HEK293 (cell line): ENCODE results near the gene LIX1L.

Experiments
- KLF7 ChIP-seq: fragments of 450-650 bp; formaldehyde crosslinking; IDR thresholded peaks from 2 replicates; pipeline ENCODE4 v1.5.1; 2016; ENCODE audit warnings: missing biosample characterization, missing genetic modification characterization, borderline replicate concordance
- PRDM2 ChIP-seq: fragments of 450-650 bp; formaldehyde crosslinking; IDR thresholded peaks from 2 replicates; pipeline ENCODE4 v1.5.1; 2016; ENCODE audit warnings: missing biosample characterization, missing genetic modification characterization, borderline replicate concordance
- SCRT1 ChIP-seq: fragments of 450-650 bp; formaldehyde crosslinking; IDR thresholded peaks from 2 replicates; pipeline ENCODE4 v1.5.1; 2016; ENCODE audit warnings: missing biosample characterization, missing genetic modification characterization, borderline replicate concordance
- YY1 ChIP-seq: fragments of 450-650 bp; formaldehyde crosslinking; IDR thresholded peaks from 2 replicates; pipeline ENCODE4 v1.5.1; 2018; ENCODE audit warnings: missing biosample characterization, missing genetic modification characterization
- ZBTB17 ChIP-seq: fragments of 450-650 bp; formaldehyde crosslinking; IDR thresholded peaks from 2 replicates; pipeline ENCODE4 v1.5.1; 2016; ENCODE audit warnings: missing biosample characterization, missing genetic modification characterization
- ZBTB20 ChIP-seq: fragments of 450-650 bp; formaldehyde crosslinking; IDR thresholded peaks from 2 replicates; pipeline ENCODE4 v1.5.1; 2016; ENCODE audit warnings: missing biosample characterization, missing genetic modification characterization
- ZBTB7A ChIP-seq: fragments of 450-650 bp; formaldehyde crosslinking; IDR thresholded peaks from 2 replicates; pipeline ENCODE4 v1.5.1; 2016; ENCODE audit warnings: low read depth, missing biosample characterization, missing genetic modification characterization
- ZIC2 ChIP-seq: fragments of 450-650 bp; formaldehyde crosslinking; IDR thresholded peaks from 2 replicates; pipeline ENCODE4 v1.5.1; 2016; ENCODE audit warnings: missing biosample characterization, missing genetic modification characterization
- ZNF112 ChIP-seq: fragments of 450-650 bp; formaldehyde crosslinking; IDR thresholded peaks from 2 replicates; pipeline ENCODE4 v1.5.0; 2017; ENCODE audit warnings: missing biosample characterization, missing genetic modification characterization
- ZNF132 ChIP-seq: fragments of 450-650 bp; formaldehyde crosslinking; IDR thresholded peaks from 2 replicates; pipeline ENCODE4 v1.5.1; 2017; ENCODE audit warnings: missing biosample characterization, missing genetic modification characterization, borderline replicate concordance
- ZNF133 ChIP-seq: fragments of 450-650 bp; formaldehyde crosslinking; IDR thresholded peaks from 2 replicates; pipeline ENCODE4 v1.5.1; 2016; ENCODE audit warnings: missing biosample characterization, missing genetic modification characterization
- ZNF202 ChIP-seq: fragments of 450-650 bp; formaldehyde crosslinking; IDR thresholded peaks from 2 replicates; pipeline ENCODE4 v1.5.1; 2016; ENCODE audit warnings: missing biosample characterization, missing genetic modification characterization, borderline replicate concordance
- ZNF239 ChIP-seq: fragments of 450-650 bp; formaldehyde crosslinking; IDR thresholded peaks from 2 replicates; pipeline ENCODE4 v1.5.1; 2016; ENCODE audit warnings: missing biosample characterization, missing genetic modification characterization
- ZNF266 ChIP-seq: fragments of 450-650 bp; formaldehyde crosslinking; IDR thresholded peaks from 2 replicates; pipeline ENCODE4 v1.5.1; 2016; ENCODE audit warnings: missing biosample characterization, missing genetic modification characterization, low read depth
- ZNF423 ChIP-seq: fragments of 450-650 bp; formaldehyde crosslinking; IDR thresholded peaks from 2 replicates; pipeline ENCODE4 v1.5.1; 2016; ENCODE audit warnings: missing biosample characterization, missing genetic modification characterization
- ZNF521 ChIP-seq: fragments of 450-650 bp; formaldehyde crosslinking; IDR thresholded peaks from 2 replicates; pipeline ENCODE4 v1.5.1; 2017; ENCODE audit warnings: missing biosample characterization, mild to moderate bottlenecking, missing genetic modification characterization
- ZNF544 ChIP-seq: fragments of 450-650 bp; formaldehyde crosslinking; IDR thresholded peaks from 2 replicates; pipeline ENCODE4 v1.5.0; 2017; ENCODE audit warnings: missing biosample characterization, missing genetic modification characterization
- ZNF580 ChIP-seq: fragments of 450-650 bp; formaldehyde crosslinking; IDR thresholded peaks from 2 replicates; pipeline ENCODE4 v1.5.1; 2016; ENCODE audit warnings: missing biosample characterization, missing genetic modification characterization
- ZNF677 ChIP-seq: fragments of 450-650 bp; IDR thresholded peaks from 2 replicates; pipeline ENCODE4 v1.5.0; 2018; ENCODE audit warnings: missing biosample characterization, mild to moderate bottlenecking, missing genetic modification characterization, moderate library complexity
- ZNF701 ChIP-seq: fragments of 450-650 bp; formaldehyde crosslinking; IDR thresholded peaks from 2 replicates; pipeline ENCODE4 v1.5.1; 2016; ENCODE audit warnings: missing biosample characterization, missing genetic modification characterization
- ZSCAN16 ChIP-seq: fragments of 450-650 bp; formaldehyde crosslinking; IDR thresholded peaks from 2 replicates; pipeline ENCODE4 v1.5.1; 2016; ENCODE audit warnings: missing biosample characterization, missing genetic modification characterization
- ZSCAN18 ChIP-seq: fragments of 450-650 bp; formaldehyde crosslinking; IDR thresholded peaks from 2 replicates; pipeline ENCODE4 v1.5.1; 2016; ENCODE audit warnings: missing biosample characterization, missing genetic modification characterization
- TF ChIP-seq, protein P1 (sequence below): fragments of 450-650 bp; formaldehyde crosslinking; IDR thresholded peaks from 2 replicates; pipeline ENCODE4 v1.5.1; 2016; ENCODE audit warnings: missing biosample characterization, missing genetic modification characterization, low read depth
- TF ChIP-seq, protein P2 (sequence below): fragments of 450-650 bp; formaldehyde crosslinking; IDR thresholded peaks from 2 replicates; pipeline ENCODE4 v1.5.1; 2017; ENCODE audit warnings: missing biosample characterization, missing genetic modification characterization
- TF ChIP-seq, protein P3 (sequence below): fragments of 450-650 bp; formaldehyde crosslinking; IDR thresholded peaks from 2 replicates; pipeline ENCODE4 v1.5.1; 2016; ENCODE audit warnings: missing biosample characterization, missing genetic modification characterization
- TF ChIP-seq, protein P4 (sequence below): fragments of 450-650 bp; formaldehyde crosslinking; optimal IDR thresholded peaks from 2 replicates; pipeline ENCODE3; 2016; ENCODE audit warnings: missing biosample characterization, mild to moderate bottlenecking, missing genetic modification characterization

The LIX1L gene

GRCh38 chr1:145918144-145918991, 39.4 kb downstream of the LIX1L start, which contains the start of gene PEX11B (continued):
- TF ChIP-seq PRDM2 (tag by site-specific recombination) (no peak), ZNF544 (tag by site-specific recombination) (no peak), ZNF132 (no peak), ZBTB7A (tag by site-specific recombination) (0 out of 2 replicates have a peak, but pooled peaks have one; percentile 27), ZSCAN16 (tag by site-specific recombination) (no peak), ZBTB17 (0 out of 2 replicates have a peak, but pooled peaks have one; percentile 17), ZNF202 (tag by site-specific recombination) (no peak), ZNF266 (tag by site-specific recombination) (no peak), ZIC2 (tag by site-specific recombination) (no peak), SCRT1 (tag by site-specific recombination) (no peak), ZNF677 (no peak), YY1 (tag by site-specific recombination) (peak; percentile 64; the same call in 1 of the 2 replicates), ZNF239 (tag by site-specific recombination) (0 out of 2 replicates have a peak, but pooled peaks have one; percentile 34), ZSCAN18 (tag by site-specific recombination) (no peak), ZNF521 (tag by site-specific recombination) (no peak), ZNF112 (no peak), ZNF133 (tag by site-specific recombination) (no peak), KLF7 (tag by site-specific recombination) (peak; percentile 66; the same call in 1 of the 2 replicates), ZNF423 (tag by site-specific recombination) (no peak), ZBTB20 (tag by site-specific recombination) (peak; percentile 97), ZNF701 (tag by site-specific recombination) (no peak), ZNF580 (tag by site-specific recombination) (peak; percentile 32; the same call in 1 of the 2 replicates)
- TF ChIP-seq, protein P1, sequence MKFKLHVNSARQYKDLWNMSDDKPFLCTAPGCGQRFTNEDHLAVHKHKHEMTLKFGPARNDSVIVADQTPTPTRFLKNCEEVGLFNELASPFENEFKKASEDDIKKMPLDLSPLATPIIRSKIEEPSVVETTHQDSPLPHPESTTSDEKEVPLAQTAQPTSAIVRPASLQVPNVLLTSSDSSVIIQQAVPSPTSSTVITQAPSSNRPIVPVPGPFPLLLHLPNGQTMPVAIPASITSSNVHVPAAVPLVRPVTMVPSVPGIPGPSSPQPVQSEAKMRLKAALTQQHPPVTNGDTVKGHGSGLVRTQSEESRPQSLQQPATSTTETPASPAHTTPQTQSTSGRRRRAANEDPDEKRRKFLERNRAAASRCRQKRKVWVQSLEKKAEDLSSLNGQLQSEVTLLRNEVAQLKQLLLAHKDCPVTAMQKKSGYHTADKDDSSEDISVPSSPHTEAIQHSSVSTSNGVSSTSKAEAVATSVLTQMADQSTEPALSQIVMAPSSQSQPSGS (tag by site-specific recombination), result no peak
- TF ChIP-seq, protein P2, sequence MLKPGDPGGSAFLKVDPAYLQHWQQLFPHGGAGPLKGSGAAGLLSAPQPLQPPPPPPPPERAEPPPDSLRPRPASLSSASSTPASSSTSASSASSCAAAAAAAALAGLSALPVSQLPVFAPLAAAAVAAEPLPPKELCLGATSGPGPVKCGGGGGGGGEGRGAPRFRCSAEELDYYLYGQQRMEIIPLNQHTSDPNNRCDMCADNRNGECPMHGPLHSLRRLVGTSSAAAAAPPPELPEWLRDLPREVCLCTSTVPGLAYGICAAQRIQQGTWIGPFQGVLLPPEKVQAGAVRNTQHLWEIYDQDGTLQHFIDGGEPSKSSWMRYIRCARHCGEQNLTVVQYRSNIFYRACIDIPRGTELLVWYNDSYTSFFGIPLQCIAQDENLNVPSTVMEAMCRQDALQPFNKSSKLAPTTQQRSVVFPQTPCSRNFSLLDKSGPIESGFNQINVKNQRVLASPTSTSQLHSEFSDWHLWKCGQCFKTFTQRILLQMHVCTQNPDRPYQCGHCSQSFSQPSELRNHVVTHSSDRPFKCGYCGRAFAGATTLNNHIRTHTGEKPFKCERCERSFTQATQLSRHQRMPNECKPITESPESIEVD, result no peak
- TF ChIP-seq, protein P3, sequence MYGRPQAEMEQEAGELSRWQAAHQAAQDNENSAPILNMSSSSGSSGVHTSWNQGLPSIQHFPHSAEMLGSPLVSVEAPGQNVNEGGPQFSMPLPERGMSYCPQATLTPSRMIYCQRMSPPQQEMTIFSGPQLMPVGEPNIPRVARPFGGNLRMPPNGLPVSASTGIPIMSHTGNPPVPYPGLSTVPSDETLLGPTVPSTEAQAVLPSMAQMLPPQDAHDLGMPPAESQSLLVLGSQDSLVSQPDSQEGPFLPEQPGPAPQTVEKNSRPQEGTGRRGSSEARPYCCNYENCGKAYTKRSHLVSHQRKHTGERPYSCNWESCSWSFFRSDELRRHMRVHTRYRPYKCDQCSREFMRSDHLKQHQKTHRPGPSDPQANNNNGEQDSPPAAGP, result peak; percentile 50
- TF ChIP-seq, protein P4, sequence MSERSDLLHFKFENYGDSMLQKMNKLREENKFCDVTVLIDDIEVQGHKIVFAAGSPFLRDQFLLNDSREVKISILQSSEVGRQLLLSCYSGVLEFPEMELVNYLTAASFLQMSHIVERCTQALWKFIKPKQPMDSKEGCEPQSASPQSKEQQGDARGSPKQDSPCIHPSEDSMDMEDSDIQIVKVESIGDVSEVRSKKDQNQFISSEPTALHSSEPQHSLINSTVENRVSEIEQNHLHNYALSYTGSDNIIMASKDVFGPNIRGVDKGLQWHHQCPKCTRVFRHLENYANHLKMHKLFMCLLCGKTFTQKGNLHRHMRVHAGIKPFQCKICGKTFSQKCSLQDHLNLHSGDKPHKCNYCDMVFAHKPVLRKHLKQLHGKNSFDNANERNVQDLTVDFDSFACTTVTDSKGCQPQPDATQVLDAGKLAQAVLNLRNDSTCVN (tag by site-specific recombination), result peak; percentile 30
